HFFc6 (cell line): ENCODE measurements around the gene LDLRAD4. TPM values are rescaled to one million over a fixed set of nuclear protein-coding genes. Genes with fewer than 3 reads are reported as not detected.

Experiments used
- DNase-seq: peaks from one replicate; pipeline ENCODE4 v3.0.0-alpha.2; 2018
- H3K27ac Mint-ChIP-seq: 2 replicates; pipeline ENCODE4 v1.8.0; 2020; ENCODE audit warnings: mild to moderate bottlenecking, mixed read lengths
- H3K27me3 Mint-ChIP-seq: 2 replicates; pipeline ENCODE4 v1.8.0; 2021; ENCODE audit warnings: mild to moderate bottlenecking, moderate library complexity, mixed read lengths; ENCODE audit not compliant: insufficient read depth
- H3K36me3 Mint-ChIP-seq: 2 replicates; pipeline ENCODE4 v1.8.0; 2021; ENCODE audit warnings: low read depth, mixed read lengths
- H3K4me1 Mint-ChIP-seq: 2 replicates; pipeline ENCODE4 v1.8.0; 2020; ENCODE audit warnings: low read depth, mixed read lengths
- H3K4me3 Mint-ChIP-seq: 2 replicates; pipeline ENCODE4 v1.8.0; 2020; ENCODE audit warnings: mild to moderate bottlenecking, moderate library complexity, mixed read lengths
- H3K9me3 Mint-ChIP-seq: 2 replicates; pipeline ENCODE4 v1.8.0; 2020; ENCODE audit warnings: mild to moderate bottlenecking, mixed read lengths
- CTCF ChIP-seq: fragments of 200-600 bp; sonication (generic); IDR thresholded peaks from 2 replicates; pipeline ENCODE4 v1.5.0; 2021; ENCODE audit warnings: antibody characterized with exemption, mild to moderate bottlenecking
- total RNA-seq, 6 experiments: library from RNA; stranded (reverse); fragmentation: NEBNext Ultra II Directional; extraction: Animal tissue kit (Norgen Biotek cat#: 25700); gene quantifications; 2 replicates in 1 of 6; 3 replicates in 5 of 6; pipeline ENCODE4 v1.2.3, GENCODE V29; 2021

The LDLRAD4 gene
- total RNA-seq, 6 experiments from 2014 or later: not detected

- DNase-seq: no peak
- TF ChIP-seq CTCF: no peak
- Mint-ChIP-seq H3K27ac (no peak overlapping the region), H3K9me3 (no peaks in the 10 kb centered on the region), H3K27me3 (peaks cover 23% of the 10 kb centered on the region), H3K4me3 (no peak overlapping the region), H3K4me1 (no peaks in the 10 kb centered on the region), H3K36me3 (no peaks in the 10 kb centered on the region)
Observed at GRCh38 chr18:13627639-13628038, 409.1 kb downstream of the LDLRAD4 start.

- no peaks in the 10 kb centered on the region for H3K4me1 Mint-ChIP-seq
- H3K9me3 Mint-ChIP-seq: no peaks in the 10 kb centered on the region
- no peaks in the 10 kb centered on the region for H3K36me3 Mint-ChIP-seq
- H3K27ac Mint-ChIP-seq: no peak overlapping the region
- H3K27me3 Mint-ChIP-seq: peaks cover 17% of the 10 kb centered on the region
- TF ChIP-seq CTCF: no peak
- no peak overlapping the region for H3K4me3 Mint-ChIP-seq
- DNase-seq: no peak
Observed at GRCh38 chr18:13628211-13628610, 409.7 kb downstream of the LDLRAD4 start.

- Mint-ChIP-seq H3K27ac (no peak overlapping the region), H3K36me3 (no peaks in the 10 kb centered on the region), H3K9me3 (no peaks in the 10 kb centered on the region), H3K4me3 (no peak overlapping the region), H3K27me3 (peaks cover 10% of the 10 kb centered on the region), H3K4me1 (no peaks in the 10 kb centered on the region)
- TF ChIP-seq CTCF: peak; percentile 78
- DNase-seq: peak; percentile 48
Observed at GRCh38 chr18:13629841-13630715, 411.5 kb downstream of the LDLRAD4 start.

GRCh38 chr18:13630716-13631268 is 412.2 kb downstream of the LDLRAD4 start:
- no peaks in the 10 kb centered on the region for H3K9me3 Mint-ChIP-seq
- peaks cover 10% of the 10 kb centered on the region for H3K27me3 Mint-ChIP-seq
- no peaks in the 10 kb centered on the region for H3K36me3 Mint-ChIP-seq
- TF ChIP-seq CTCF: no peak
- no peak overlapping the region for H3K27ac Mint-ChIP-seq
- no peaks in the 10 kb centered on the region for H3K4me1 Mint-ChIP-seq
- H3K4me3 Mint-ChIP-seq: no peak overlapping the region
- DNase-seq: no peak

- H3K27ac Mint-ChIP-seq: no peak overlapping the region
- H3K4me3 Mint-ChIP-seq: no peak overlapping the region
- no peaks in the 10 kb centered on the region for H3K9me3 Mint-ChIP-seq
- no peak for DNase-seq
- peaks cover 12% of the 10 kb centered on the region for H3K27me3 Mint-ChIP-seq
- no peaks in the 10 kb centered on the region for H3K4me1 Mint-ChIP-seq
- no peak for TF ChIP-seq CTCF
- no peaks in the 10 kb centered on the region for H3K36me3 Mint-ChIP-seq
Observed at GRCh38 chr18:13633700-13634099, 415.1 kb downstream of the LDLRAD4 start.
